ENCODE measurements around the gene CDC42.

CDC42 gene

DNA sequence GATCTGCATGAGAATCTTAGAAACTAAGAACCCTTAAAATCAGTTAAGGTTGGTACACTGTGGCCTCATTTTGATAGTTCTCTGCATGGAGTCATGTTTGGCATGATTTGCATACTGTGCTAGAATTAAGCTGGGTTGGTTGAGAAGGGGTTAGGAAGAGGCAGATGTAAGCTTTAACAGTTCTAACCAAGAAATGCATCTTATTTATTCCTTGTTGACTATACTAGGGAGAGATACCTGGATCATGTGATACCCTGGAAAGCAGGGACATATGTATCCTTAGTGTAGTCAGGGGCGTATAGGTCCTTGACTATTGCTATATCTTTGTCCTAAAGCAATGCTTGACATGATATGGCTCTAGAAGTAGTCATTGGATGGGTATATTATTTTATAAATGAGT lies 41.0 kb downstream of the CDC42 start:
- Histone ChIP-seq H3K27me3 (ENCODE audit: insufficient read depth, low read depth, severe bottlenecking) (no peaks in the 10 kb centered on the region), H3K9me3 (ENCODE audit: severe bottlenecking) (no peaks in the 10 kb centered on the region), H3K36me3 (peaks cover 45% of the 10 kb centered on the region), H3K27ac (no peak overlapping the region), H3K4me3 (ENCODE audit: low read depth, low read length) (no peak overlapping the region)
- TF ChIP-seq, protein P1, sequence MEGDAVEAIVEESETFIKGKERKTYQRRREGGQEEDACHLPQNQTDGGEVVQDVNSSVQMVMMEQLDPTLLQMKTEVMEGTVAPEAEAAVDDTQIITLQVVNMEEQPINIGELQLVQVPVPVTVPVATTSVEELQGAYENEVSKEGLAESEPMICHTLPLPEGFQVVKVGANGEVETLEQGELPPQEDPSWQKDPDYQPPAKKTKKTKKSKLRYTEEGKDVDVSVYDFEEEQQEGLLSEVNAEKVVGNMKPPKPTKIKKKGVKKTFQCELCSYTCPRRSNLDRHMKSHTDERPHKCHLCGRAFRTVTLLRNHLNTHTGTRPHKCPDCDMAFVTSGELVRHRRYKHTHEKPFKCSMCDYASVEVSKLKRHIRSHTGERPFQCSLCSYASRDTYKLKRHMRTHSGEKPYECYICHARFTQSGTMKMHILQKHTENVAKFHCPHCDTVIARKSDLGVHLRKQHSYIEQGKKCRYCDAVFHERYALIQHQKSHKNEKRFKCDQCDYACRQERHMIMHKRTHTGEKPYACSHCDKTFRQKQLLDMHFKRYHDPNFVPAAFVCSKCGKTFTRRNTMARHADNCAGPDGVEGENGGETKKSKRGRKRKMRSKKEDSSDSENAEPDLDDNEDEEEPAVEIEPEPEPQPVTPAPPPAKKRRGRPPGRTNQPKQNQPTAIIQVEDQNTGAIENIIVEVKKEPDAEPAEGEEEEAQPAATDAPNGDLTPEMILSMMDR (IDR thresholded peaks at IDR 0.05; ENCODE audit: low read depth, low read length), result no peak
- DNase-seq, result no peak

GRCh38 chr1:22096036-22096435 lies 43.5 kb downstream of the CDC42 start:
- no peak overlapping the region for H3K4me3 ChIP-seq (ENCODE audit: low read depth, low read length)
- H3K27me3 ChIP-seq (ENCODE audit: insufficient read depth, low read depth, severe bottlenecking), result no peaks in the 10 kb centered on the region
- TF ChIP-seq, protein P1 (IDR thresholded peaks at IDR 0.05; ENCODE audit: low read depth, low read length), result no peak
- peaks cover 47% of the 10 kb centered on the region for H3K36me3 ChIP-seq
- no peak overlapping the region for H3K27ac ChIP-seq
- no peak for DNase-seq
- no peaks in the 10 kb centered on the region for H3K9me3 ChIP-seq (ENCODE audit: severe bottlenecking)

DNA sequence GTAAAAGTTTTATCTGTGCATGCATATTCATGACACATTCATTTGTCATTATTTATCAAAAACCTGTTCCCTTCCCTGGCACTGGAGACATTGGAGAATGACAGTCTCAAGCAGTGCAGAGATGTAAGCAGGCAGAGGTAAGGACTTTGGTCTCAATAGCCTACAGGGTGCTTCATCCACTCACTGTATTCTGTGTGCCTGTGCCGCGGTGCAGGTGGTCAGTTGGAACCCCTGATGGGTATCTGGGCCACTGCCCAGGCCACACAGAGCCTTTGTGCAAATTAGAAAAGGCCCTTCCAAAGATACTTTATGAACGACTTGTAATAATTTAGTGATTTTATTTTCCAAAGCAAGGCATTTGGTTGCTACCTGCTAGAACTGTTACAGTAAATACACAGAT lies 44.0 kb downstream of the CDC42 start:
- Histone ChIP-seq H3K27me3 (ENCODE audit: insufficient read depth, low read depth, severe bottlenecking) (no peaks in the 10 kb centered on the region), H3K9me3 (ENCODE audit: severe bottlenecking) (no peaks in the 10 kb centered on the region), H3K4me3 (ENCODE audit: low read depth, low read length) (no peak overlapping the region), H3K27ac (no peak overlapping the region), H3K36me3 (peaks cover 47% of the 10 kb centered on the region)
- DNase-seq, result no peak
- TF ChIP-seq, protein P1 (IDR thresholded peaks at IDR 0.05; ENCODE audit: low read depth, low read length), result no peak

- DNase-seq, result no peak
- H3K27me3 ChIP-seq (ENCODE audit: insufficient read depth, low read depth, severe bottlenecking), result no peaks in the 10 kb centered on the region
- no peak overlapping the region for H3K4me3 ChIP-seq (ENCODE audit: low read depth, low read length)
- no peak overlapping the region for H3K27ac ChIP-seq
- H3K36me3 ChIP-seq, result peaks cover 36% of the 10 kb centered on the region
- TF ChIP-seq, protein P1 (IDR thresholded peaks at IDR 0.05; ENCODE audit: low read depth, low read length), result no peak
- H3K9me3 ChIP-seq (ENCODE audit: severe bottlenecking), result no peaks in the 10 kb centered on the region
Measured at GRCh38 chr1:22098752-22099151, 46.2 kb downstream of the CDC42 start.

DNA sequence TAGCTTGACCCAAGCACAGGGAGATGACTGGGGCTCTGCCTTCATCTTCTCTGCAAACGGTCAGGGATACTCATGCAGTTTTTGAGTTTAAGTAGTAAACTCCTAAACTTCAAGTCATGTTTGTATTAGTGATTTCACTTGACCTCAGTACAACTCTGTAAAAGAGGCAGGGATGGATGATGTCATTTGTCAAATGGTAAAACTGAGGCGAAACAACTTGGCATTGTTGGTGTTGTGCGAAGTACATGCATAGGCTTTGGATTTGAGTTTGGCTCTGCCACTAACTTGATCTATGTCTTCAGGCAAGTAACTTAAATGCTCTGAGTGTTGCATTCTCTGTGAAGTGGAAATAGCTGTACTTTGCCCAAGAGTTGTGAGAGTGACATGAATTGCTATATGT lies 47.7 kb downstream of the CDC42 start:
- DNase-seq, result no peak
- Histone ChIP-seq H3K36me3 (peaks cover 37% of the 10 kb centered on the region), H3K9me3 (ENCODE audit: severe bottlenecking) (no peaks in the 10 kb centered on the region), H3K27me3 (ENCODE audit: insufficient read depth, low read depth, severe bottlenecking) (no peaks in the 10 kb centered on the region), H3K4me3 (ENCODE audit: low read depth, low read length) (no peak overlapping the region), H3K27ac (no peak overlapping the region)
- TF ChIP-seq, protein P1 (IDR thresholded peaks at IDR 0.05; ENCODE audit: low read depth, low read length), result no peak

DNA sequence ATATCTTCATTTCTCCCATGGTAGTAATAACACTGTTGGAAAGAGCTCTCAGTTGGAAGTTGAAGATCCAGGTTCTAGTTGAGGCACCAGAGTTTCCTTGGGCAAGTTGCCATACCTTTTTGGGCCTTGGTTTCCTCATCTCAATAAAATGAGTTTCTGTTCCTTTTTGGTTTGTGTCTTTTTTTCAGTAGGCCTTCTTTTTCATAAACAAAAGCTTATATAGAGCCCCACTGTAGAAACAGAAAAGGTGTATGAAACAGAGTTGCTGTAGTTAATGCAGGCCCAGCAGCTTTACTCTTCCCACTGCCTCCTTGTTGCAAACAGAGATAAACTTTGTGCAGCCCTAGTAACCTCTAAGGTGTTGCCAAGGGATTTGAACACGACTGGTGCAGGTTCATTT lies 48.7 kb downstream of the CDC42 start:
- no peaks in the 10 kb centered on the region for H3K9me3 ChIP-seq (ENCODE audit: severe bottlenecking)
- H3K36me3 ChIP-seq, result peaks cover 30% of the 10 kb centered on the region
- H3K27ac ChIP-seq, result no peak overlapping the region
- no peaks in the 10 kb centered on the region for H3K27me3 ChIP-seq (ENCODE audit: insufficient read depth, low read depth, severe bottlenecking)
- H3K4me3 ChIP-seq (ENCODE audit: low read depth, low read length), result no peak overlapping the region
- TF ChIP-seq, protein P1 (IDR thresholded peaks at IDR 0.05; ENCODE audit: low read depth, low read length), result no peak
- no peak for DNase-seq
